OCI-LY3 (cell line): Measurements from ENCODE around the gene CACNA1C.

Experiments
- H2AFZ ChIP-seq: fragments of 200-600, 300-600 bp; shearing (Covaris generic); 2 replicates; pipeline ENCODE4 v1.6.0; 2014; ENCODE audit warnings: antibody characterized with exemption, low read depth, low read length
- H3K27ac ChIP-seq: fragments of 200-600, 300-600 bp; sonication (generic); 2 replicates; pipeline ENCODE4 v1.5.1; 2014; ENCODE audit warnings: mild to moderate bottlenecking, low read length, moderate library complexity, mixed read lengths
- H3K27me3 ChIP-seq: fragments of 200-600, 300-600 bp; sonication (generic); 2 replicates; pipeline ENCODE4 v1.6.1; 2014; ENCODE audit warnings: low read depth, low read length, mixed read lengths
- H3K36me3 ChIP-seq: fragments of 200-600, 300-600 bp; sonication (generic); replicated peaks from 2 replicates; pipeline ENCODE3; 2014; ENCODE audit warnings: low read depth, low read length, mixed read lengths
- H3K4me1 ChIP-seq: fragments of 300-600, 200-600 bp; sonication (generic); 2 replicates; pipeline ENCODE4 v1.6.1; 2014; ENCODE audit warnings: low read length, mixed read lengths
- H3K4me2 ChIP-seq: fragments of 200-600, 300-600 bp; sonication (generic); 2 replicates; pipeline ENCODE4 v1.6.1; 2014; ENCODE audit warnings: low read length, mixed read lengths
- H3K4me3 ChIP-seq: fragments of 300-600, 200-600 bp; sonication (generic); 2 replicates; pipeline ENCODE4 v1.5.1; 2014; ENCODE audit warnings: antibody characterized with exemption, mild to moderate bottlenecking, low read length, moderate library complexity
- H3K79me2 ChIP-seq: fragments of 300-600, 200-600 bp; shearing (Covaris generic); 2 replicates; pipeline ENCODE4 v1.6.1; 2014; ENCODE audit warnings: mild to moderate bottlenecking, low read length, mixed read lengths
- H3K9ac ChIP-seq: fragments of 300-600, 200-600 bp; shearing (Covaris generic); 2 replicates; pipeline ENCODE4 v1.6.0; 2014; ENCODE audit warnings: mild to moderate bottlenecking, low read length, moderate library complexity
- H3K9me3 ChIP-seq: fragments of 200-600, 300-600 bp; shearing (Covaris generic); 2 replicates; pipeline ENCODE4 v1.6.1; 2014; ENCODE audit warnings: low read length, mixed read lengths; ENCODE audit not compliant: insufficient read depth
- H4K20me1 ChIP-seq: fragments of 200-600, 300-600 bp; sonication (generic); 2 replicates; pipeline ENCODE4 v1.6.1; 2016; ENCODE audit warnings: low read length, mixed read lengths; ENCODE audit not compliant: insufficient read depth
- CTCF ChIP-seq: fragments of 200-600, 300-600 bp; sonication (generic); IDR thresholded peaks from 2 replicates; pipeline ENCODE4 v1.5.1; 2014; ENCODE audit warnings: antibody characterized with exemption, low read length, low read depth
- EZH2phosphoT487 ChIP-seq: fragments of 200-600 bp; shearing (Covaris generic); IDR thresholded peaks from 2 replicates; pipeline ENCODE4 v1.6.1; 2018; ENCODE audit warnings: antibody characterized with exemption, mixed run types, low read depth

Gene CACNA1C

DNA sequence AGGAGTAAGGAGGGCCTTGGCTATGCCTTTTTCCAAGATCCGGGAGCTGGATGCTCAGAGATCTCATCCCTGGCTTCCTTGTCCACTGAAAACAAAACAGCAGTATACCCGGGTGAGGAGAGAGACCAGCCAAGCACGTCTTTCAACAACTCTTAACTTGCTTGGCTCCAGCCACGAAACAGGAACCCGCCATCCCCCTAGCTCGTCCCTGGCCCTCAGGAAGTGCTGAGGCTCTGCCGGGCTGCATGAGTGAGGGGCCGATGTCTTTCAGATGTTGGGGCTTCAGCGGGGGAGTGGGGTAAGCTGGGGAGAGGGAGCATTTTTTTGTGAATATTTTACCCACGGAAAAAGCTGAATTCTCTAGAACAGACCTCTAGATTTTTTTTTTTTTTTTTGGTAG is 231.1 kb downstream of the CACNA1C start:
- Histone ChIP-seq H3K9ac (no peak overlapping the region), H3K27me3 (peaks cover 14% of the 10 kb centered on the region), H3K27ac (no peak overlapping the region), H3K79me2 (no peaks in the 10 kb centered on the region), H3K4me1 (no peaks in the 10 kb centered on the region), H3K9me3 (no peaks in the 10 kb centered on the region; the same call in 1 of the 2 replicates), H3K4me3 (no peak overlapping the region), H3K4me2 (no peak overlapping the region), H3K36me3 (no peaks in the 10 kb centered on the region), H4K20me1 (no peaks in the 10 kb centered on the region), H2AFZ (peak overlapping the region; percentile 15; the same call in 1 of the 2 replicates)
- TF ChIP-seq EZH2phosphoT487 (no peak), CTCF (no peak)

DNA sequence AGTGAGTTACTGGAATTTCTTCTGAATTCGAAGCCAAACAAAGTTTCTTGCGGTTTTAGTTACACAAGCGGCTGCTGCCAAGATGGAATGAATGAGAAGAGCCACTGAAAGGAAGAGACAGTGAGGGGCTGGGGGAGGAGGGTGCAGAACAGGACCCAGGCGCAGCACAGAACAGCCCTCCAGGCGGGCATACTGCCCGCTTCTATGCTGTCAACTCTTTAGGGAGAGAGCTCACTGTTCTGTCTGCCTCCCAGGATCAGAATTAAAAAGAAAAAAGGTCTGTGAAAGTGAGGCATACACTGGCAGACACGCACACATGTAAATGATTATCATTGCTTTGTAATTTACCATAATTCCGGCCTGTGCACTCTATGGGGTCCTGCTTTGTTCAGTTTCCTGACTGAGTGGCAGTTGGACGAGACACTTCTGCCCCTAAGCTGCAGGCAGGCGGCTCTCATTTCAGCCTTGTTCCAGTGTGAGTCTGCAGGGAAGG is 231.6 kb downstream of the CACNA1C start:
- no peak overlapping the region for H3K4me3 ChIP-seq
- H4K20me1 ChIP-seq: no peaks in the 10 kb centered on the region
- H3K4me2 ChIP-seq: peak overlapping the region; percentile 49
- no peaks in the 10 kb centered on the region; the same call in 1 of the 2 replicates for H3K9me3 ChIP-seq
- no peak overlapping the region for H3K9ac ChIP-seq
- no peak for TF ChIP-seq CTCF
- no peak for TF ChIP-seq EZH2phosphoT487
- H3K36me3 ChIP-seq: no peaks in the 10 kb centered on the region
- no peaks in the 10 kb centered on the region for H3K4me1 ChIP-seq
- H2AFZ ChIP-seq: peak overlapping the region; percentile 57
- no peak overlapping the region for H3K27ac ChIP-seq
- peaks cover 15% of the 10 kb centered on the region for H3K27me3 ChIP-seq
- H3K79me2 ChIP-seq: no peaks in the 10 kb centered on the region

- peaks cover 18% of the 10 kb centered on the region for H3K27me3 ChIP-seq
- H3K4me2 ChIP-seq: peak overlapping the region; percentile 49
- TF ChIP-seq CTCF (peak; percentile 84), EZH2phosphoT487 (no peak)
Measured at GRCh38 chr12:2284857-2285256, 232.1 kb downstream of the CACNA1C start.

DNA sequence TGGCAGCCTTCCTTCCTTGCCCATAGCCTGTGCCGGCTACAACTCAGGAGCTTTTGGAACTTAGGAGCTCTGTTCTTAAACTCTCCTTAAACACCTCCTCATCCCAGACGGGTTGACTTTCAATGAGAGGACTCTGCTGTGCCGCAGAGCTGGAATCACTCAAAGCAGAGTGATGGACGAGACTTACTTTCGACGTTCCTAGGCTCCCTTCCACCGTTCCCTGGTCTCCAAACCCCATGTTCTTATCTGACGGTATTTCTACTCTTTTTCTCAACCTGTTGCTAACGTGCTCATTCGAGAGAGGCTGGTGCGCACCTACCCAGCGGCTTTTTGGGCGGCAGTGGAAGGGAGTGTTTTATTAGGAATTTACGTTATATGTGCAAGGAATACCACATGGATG is 232.7 kb downstream of the CACNA1C start:
- Histone ChIP-seq H2AFZ (no peak overlapping the region), H3K27me3 (peaks cover 18% of the 10 kb centered on the region), H3K4me3 (no peak overlapping the region), H3K27ac (no peak overlapping the region), H3K79me2 (no peaks in the 10 kb centered on the region), H3K9ac (no peak overlapping the region), H3K4me1 (no peaks in the 10 kb centered on the region), H3K4me2 (no peak overlapping the region), H3K9me3 (no peaks in the 10 kb centered on the region; the same call in 1 of the 2 replicates), H4K20me1 (no peaks in the 10 kb centered on the region), H3K36me3 (no peaks in the 10 kb centered on the region)
- TF ChIP-seq CTCF (no peak), EZH2phosphoT487 (no peak)

More at GRCh38 chr12:2284857-2285256, 232.1 kb downstream of the CACNA1C start:
- no peaks in the 10 kb centered on the region for H4K20me1 ChIP-seq
- H3K36me3 ChIP-seq: no peaks in the 10 kb centered on the region
- no peaks in the 10 kb centered on the region for H3K4me1 ChIP-seq
- no peaks in the 10 kb centered on the region for H3K79me2 ChIP-seq
- H3K4me3 ChIP-seq: no peak overlapping the region
- no peak overlapping the region for H3K27ac ChIP-seq
- H3K9ac ChIP-seq: no peak overlapping the region
- peak overlapping the region; percentile 57 for H2AFZ ChIP-seq
- no peaks in the 10 kb centered on the region; the same call in 1 of the 2 replicates for H3K9me3 ChIP-seq
